ENCODE results near the gene MTG2. TPM values are rescaled to one million over a fixed set of nuclear protein-coding genes. Genes with fewer than 3 reads are reported as not detected.

MTG2 gene
- total RNA-seq, 2 donors from 2014 or later = 28.0 to 41.8 TPM

DNA sequence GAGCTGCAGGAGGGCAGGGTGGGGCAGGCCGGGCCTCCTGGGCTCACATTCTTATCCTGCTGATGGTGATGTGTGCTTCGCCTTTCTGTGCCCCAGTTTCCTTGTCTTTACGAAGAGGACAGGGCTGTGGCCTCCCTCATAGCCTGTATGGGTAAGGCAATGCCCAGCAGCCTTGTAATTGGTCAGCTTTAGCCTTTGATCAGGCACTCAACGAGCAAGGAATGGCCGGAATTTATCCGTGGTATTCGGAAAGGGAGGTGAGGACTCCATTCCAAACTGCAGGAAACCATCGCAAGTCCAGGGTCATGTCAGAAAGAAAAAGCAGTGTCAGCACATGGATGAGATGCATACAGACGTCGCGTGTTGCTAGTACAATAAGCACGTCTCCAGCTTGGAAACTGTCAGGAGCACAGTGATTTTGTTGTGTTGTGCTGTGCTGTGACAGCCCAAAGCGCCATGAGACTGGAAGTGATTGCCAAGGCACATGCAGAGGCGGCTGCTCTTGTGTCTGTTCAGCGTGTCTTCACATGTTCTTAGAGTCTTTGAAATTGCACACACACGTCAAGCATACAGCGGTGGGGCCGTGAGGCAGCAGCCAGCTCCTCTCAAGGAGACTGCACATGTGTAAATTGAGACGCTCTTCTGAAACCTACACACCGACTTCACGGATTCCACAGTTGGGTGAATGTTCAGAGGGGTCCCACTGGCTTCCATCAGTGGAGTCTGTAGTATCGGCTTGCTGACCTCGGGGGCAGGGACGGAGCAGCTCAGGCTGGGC, 33.1 kb upstream of the MTG2 start:
- no peak for ATAC-seq (ENCODE audit: insufficient number of reproducible peaks, low FRiP score, low read depth)
- H3K4me3 ChIP-seq = no peak overlapping the region
- DNase-seq (ENCODE audit: low spot score) = no peak
- no peaks in the 10 kb centered on the region for H3K27me3 ChIP-seq (replicated peaks; ENCODE audit: insufficient read depth)
- peaks cover 7 to 25% of the 10 kb centered on the region in 2 donors for H3K4me1 ChIP-seq (ENCODE audit: control insufficient read depth in 1 of 2, low read depth in 2 of 2)
- no peak overlapping the region for H3K27ac ChIP-seq
- no peaks in the 10 kb centered on the region for H3K9me3 ChIP-seq
- TF ChIP-seq, protein P1, sequence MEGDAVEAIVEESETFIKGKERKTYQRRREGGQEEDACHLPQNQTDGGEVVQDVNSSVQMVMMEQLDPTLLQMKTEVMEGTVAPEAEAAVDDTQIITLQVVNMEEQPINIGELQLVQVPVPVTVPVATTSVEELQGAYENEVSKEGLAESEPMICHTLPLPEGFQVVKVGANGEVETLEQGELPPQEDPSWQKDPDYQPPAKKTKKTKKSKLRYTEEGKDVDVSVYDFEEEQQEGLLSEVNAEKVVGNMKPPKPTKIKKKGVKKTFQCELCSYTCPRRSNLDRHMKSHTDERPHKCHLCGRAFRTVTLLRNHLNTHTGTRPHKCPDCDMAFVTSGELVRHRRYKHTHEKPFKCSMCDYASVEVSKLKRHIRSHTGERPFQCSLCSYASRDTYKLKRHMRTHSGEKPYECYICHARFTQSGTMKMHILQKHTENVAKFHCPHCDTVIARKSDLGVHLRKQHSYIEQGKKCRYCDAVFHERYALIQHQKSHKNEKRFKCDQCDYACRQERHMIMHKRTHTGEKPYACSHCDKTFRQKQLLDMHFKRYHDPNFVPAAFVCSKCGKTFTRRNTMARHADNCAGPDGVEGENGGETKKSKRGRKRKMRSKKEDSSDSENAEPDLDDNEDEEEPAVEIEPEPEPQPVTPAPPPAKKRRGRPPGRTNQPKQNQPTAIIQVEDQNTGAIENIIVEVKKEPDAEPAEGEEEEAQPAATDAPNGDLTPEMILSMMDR (IDR thresholded peaks at IDR 0.05) = no peak
- H3K36me3 ChIP-seq = peaks cover 4% of the 10 kb centered on the region

DNA sequence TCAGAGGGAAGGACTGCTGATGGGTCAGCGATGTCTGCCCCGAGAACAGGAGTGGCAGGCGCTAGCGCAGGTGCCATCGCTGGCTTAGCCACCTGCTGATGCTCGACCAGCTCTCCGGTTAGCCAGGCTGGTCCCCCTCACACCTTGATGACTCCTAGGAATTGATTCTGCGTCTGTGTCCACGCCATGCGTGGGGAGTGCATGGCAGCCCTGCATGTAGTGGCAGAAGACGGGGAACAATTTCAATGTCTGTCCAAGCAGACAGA, 32.6 kb upstream of the MTG2 start:
- H3K27me3 ChIP-seq (replicated peaks; ENCODE audit: insufficient read depth) = no peaks in the 10 kb centered on the region
- no peak for DNase-seq (ENCODE audit: low spot score)
- no peaks in the 10 kb centered on the region for H3K9me3 ChIP-seq
- peaks cover 4% of the 10 kb centered on the region for H3K36me3 ChIP-seq
- ATAC-seq (ENCODE audit: insufficient number of reproducible peaks, low FRiP score, low read depth) = no peak
- H3K4me1 ChIP-seq (ENCODE audit: control insufficient read depth in 1 of 2, low read depth in 2 of 2) = peaks cover 3 to 20% of the 10 kb centered on the region in 2 donors
- H3K4me3 ChIP-seq = no peak overlapping the region
- TF ChIP-seq, protein P1 (IDR thresholded peaks at IDR 0.05) = no peak
- H3K27ac ChIP-seq = no peak overlapping the region

DNA sequence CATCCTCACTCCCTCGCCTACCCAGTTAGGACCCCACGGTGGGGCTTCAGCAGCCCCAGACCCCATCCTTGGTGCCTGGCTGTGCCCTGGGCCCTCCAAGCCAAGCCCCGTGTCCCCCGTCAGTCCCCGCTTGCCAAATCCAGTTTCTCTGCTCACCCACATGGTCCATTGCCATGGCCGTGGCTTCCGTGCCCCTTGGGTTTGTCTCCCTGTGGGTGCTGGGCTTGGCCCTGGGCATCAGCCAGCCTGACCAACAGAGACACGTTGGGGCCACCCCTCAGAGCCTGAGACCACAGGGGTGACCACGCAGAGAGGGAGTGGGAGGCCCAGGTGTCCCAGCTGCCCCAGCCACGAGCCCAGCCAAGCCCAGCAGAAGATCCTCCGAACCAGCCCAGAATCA, 31.6 kb upstream of the MTG2 start:
- DNase-seq (ENCODE audit: low spot score) = no peak
- Histone ChIP-seq H3K9me3 (no peaks in the 10 kb centered on the region), H3K36me3 (peaks cover 4% of the 10 kb centered on the region), H3K4me1 (ENCODE audit: control insufficient read depth in 1 of 2, low read depth in 2 of 2) (peaks cover 0 to 13% of the 10 kb centered on the region in 2 donors), H3K27me3 (replicated peaks; ENCODE audit: insufficient read depth) (no peaks in the 10 kb centered on the region), H3K27ac (no peak overlapping the region), H3K4me3 (no peak overlapping the region)
- TF ChIP-seq, protein P1 (IDR thresholded peaks at IDR 0.05) = no peak
- ATAC-seq (ENCODE audit: insufficient number of reproducible peaks, low FRiP score, low read depth) = no peak

DNA sequence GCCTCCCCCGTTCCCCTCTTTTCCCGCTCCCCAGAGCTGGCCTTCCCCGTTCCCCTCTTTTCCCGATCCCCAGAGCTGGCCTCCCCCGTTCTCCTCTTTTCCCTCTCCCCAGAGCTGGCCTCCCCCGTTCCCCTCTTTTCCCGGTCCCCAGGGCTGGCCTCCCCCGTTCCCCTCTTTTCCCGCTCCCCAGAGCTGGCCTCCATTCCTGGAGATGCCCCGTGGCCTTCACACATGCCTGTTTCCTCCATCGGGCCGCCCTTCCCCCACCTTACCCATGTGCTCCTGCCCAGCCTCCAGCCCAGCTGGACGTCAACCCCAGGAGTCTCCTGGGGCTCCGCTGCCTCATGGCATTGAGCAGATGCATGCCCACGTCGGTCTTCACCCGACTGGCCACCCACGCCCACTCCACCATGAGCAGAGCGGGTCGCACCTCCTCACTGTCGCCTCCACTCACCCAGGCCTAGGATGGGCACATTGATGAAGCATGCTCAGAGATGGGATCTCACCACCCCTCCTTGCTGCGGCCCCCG, 30.9 kb upstream of the MTG2 start:
- ATAC-seq (ENCODE audit: insufficient number of reproducible peaks, low FRiP score, low read depth) = no peak
- H3K4me3 ChIP-seq = no peak overlapping the region
- no peaks in the 10 kb centered on the region for H3K27me3 ChIP-seq (replicated peaks; ENCODE audit: insufficient read depth)
- DNase-seq (ENCODE audit: low spot score) = no peak
- TF ChIP-seq, protein P1 (IDR thresholded peaks at IDR 0.05) = no peak
- peaks cover 0 to 11% of the 10 kb centered on the region in 2 donors for H3K4me1 ChIP-seq (ENCODE audit: control insufficient read depth in 1 of 2, low read depth in 2 of 2)
- H3K9me3 ChIP-seq = no peaks in the 10 kb centered on the region
- H3K27ac ChIP-seq = no peak overlapping the region
- peaks cover 4% of the 10 kb centered on the region for H3K36me3 ChIP-seq

DNA sequence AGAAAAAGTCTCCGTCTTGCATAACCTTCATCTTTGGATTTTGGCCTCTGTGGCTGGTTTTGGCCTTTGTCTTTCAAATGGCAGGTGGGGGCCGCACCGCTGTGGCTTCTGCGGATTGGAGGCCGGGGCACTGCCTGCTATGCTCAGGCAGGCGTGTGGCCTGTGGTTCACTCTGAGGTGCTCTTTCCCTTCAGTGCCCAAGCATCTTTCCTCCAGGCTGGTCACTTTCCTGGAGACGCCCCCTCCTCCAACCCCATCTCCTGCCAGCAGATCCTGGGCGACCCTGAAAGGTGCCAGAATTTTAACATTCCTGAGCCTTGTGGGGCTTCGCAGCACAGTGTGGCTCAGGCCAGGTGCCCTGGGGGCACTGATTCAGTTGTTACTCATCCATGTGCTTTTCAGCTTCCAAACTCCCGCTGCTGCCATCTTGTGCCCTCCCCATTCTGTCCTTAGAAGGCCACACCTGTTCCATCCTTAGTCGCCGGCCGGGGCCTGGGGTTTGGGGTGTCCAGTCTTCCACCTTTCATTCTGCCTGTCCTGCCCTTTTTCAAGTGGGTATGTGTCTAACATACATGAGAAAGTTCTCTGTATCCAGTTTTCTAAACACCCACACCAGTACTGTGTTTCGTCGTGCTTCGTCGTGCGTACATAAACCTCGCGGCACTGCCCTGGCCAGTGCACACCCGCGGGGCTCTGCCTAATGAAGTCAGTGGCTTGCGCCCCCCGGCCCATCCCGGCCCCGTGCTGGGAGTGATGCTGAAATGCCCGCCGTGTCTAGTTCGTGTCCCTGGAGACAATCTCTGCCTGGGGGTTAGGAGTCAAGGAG, 27.2 kb upstream of the MTG2 start:
- no peak for DNase-seq (ENCODE audit: low spot score)
- Histone ChIP-seq H3K27me3 (replicated peaks; ENCODE audit: insufficient read depth) (no peaks in the 10 kb centered on the region), H3K27ac (no peak overlapping the region), H3K9me3 (no peaks in the 10 kb centered on the region), H3K4me3 (no peak overlapping the region), H3K36me3 (peaks cover 5% of the 10 kb centered on the region), H3K4me1 (ENCODE audit: control insufficient read depth in 1 of 2, low read depth in 2 of 2) (peaks cover 0 to 8% of the 10 kb centered on the region in 2 donors)
- no peak for ATAC-seq (ENCODE audit: insufficient number of reproducible peaks, low FRiP score, low read depth)
- TF ChIP-seq, protein P1 (IDR thresholded peaks at IDR 0.05) = no peak

Measured in thoracic aorta (tissue), 2 donors.